CD4-positive, alpha-beta T cell treated with Interleukin-15 for 4 hours (primary cell): Measurements from ENCODE around the gene MTCL3.

Source experiments
- DNase-seq: peaks from one replicate; pipeline ENCODE4 v3.0.0-alpha.2; 2020; ENCODE audit warnings: low spot score

MTCL3 gene

DNA sequence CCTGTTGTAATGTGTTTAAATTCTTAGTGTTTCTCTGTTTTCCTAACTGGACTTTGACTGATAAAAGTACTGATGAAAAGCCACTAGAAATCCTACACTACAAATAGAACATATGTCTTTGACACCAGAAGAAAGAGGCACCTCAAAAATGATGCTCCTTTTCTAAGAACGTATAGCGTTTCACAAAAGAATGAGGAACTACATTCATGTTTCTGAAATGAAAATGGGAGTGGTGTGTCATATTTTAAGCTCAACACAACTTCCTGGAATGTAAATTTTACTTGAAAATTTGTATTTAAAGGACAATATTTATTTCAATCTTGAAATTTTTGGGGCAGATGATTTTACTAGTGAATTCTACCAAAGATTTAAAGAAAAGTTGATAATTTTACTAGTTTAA lies 95.2 kb downstream of the MTCL3 start:
- no peak for DNase-seq
